Prostate gland (tissue), 2 donors: ENCODE measurements around the gene CR1.

ENCODE experiments used
- CTCF ChIP-seq, 4 experiments: fragments of 200-600 bp in 2 of 4; fragments of 450-650 bp in 2 of 4; sonication (generic) in 2 of 4; IDR thresholded peaks; 1 replicate in 3 of 4; 2 replicates in 1 of 4; pipeline ENCODE4 v1.5.1; 2016 to 2019; ENCODE audit warnings: antibody characterized with exemption in 4 of 4, mild to moderate bottlenecking in 2 of 4, moderate library complexity in 2 of 4
- POLR2A ChIP-seq: fragments of 450-650 bp; IDR thresholded peaks from one replicate; pipeline ENCODE4 v1.6.1; 2016; ENCODE audit warnings: antibody characterized with exemption, mild to moderate bottlenecking
- POLR2AphosphoS5 ChIP-seq: sonication (generic); formaldehyde crosslinking; IDR thresholded peaks from one replicate; pipeline ENCODE4 v1.6.1; 2017; ENCODE audit warnings: antibody characterized with exemption

DNA sequence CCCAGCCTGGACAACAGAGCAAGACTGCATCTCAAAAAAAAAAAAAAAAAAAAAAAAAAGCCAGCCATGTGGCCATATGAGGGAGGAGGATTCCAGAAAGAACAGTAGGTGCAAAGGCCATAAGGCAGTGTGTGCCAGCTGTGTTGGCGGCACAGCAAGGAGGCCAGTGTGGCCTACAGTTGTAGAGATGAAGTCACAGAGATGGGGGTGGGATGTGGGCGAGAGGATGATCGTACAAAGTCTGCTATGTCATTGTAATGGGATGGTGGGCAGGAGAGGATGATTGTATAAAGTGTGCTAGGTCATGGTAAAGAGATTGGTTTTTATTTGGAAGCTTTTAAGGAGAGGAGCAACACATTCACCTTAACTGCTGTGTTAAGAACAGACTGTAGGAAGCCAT is 9.8 kb upstream of the CR1 start:
- TF ChIP-seq POLR2A (no peak), CTCF (IDR thresholded peaks at IDR 0.05) (no peak), POLR2AphosphoS5 (no peak)
